HG02981 (cell line): ENCODE results near the gene WWOX.
A peak's percentile ranks its signal among the peaks of the same experiment; 100 is the strongest.

Experiments used
- ATAC-seq: cut with Tn5 transposase; IDR thresholded peaks from one replicate; pipeline ENCODE4 v1.9.1; 2021; ENCODE audit warnings: mild to moderate bottlenecking, moderate library complexity; ENCODE audit not compliant: unreplicated experiment

The WWOX gene

GRCh38 chr16:78102865-78103264 is 3.4 kb downstream of the WWOX start:
- no peak for ATAC-seq

GRCh38 chr16:78105517-78105916 is 6.1 kb downstream of the WWOX start:
- no peak for ATAC-seq

GRCh38 chr16:78106686-78107085 is 7.2 kb downstream of the WWOX start:
- ATAC-seq = no peak

GRCh38 chr16:78108451-78108850 is 9.0 kb downstream of the WWOX start:
- ATAC-seq = no peak

GRCh38 chr16:78113258-78113657 is 13.8 kb downstream of the WWOX start:
- ATAC-seq = no peak

GRCh38 chr16:78115659-78116058 is 16.2 kb downstream of the WWOX start:
- no peak for ATAC-seq

GRCh38 chr16:78116946-78117345 is 17.5 kb downstream of the WWOX start:
- no peak for ATAC-seq

- ATAC-seq = no peak
Observed at GRCh38 chr16:78117391-78117790, 17.9 kb downstream of the WWOX start.

- no peak for ATAC-seq
Observed at GRCh38 chr16:78118469-78119025, 19.1 kb downstream of the WWOX start.

GRCh38 chr16:78122774-78123315 is 23.4 kb downstream of the WWOX start:
- ATAC-seq = peak; percentile 78

- ATAC-seq = no peak
Observed at GRCh38 chr16:78125112-78125844, 25.8 kb downstream of the WWOX start.

- no peak for ATAC-seq
Observed at GRCh38 chr16:78126662-78127061, 27.2 kb downstream of the WWOX start.

GRCh38 chr16:78127130-78127529 is 27.7 kb downstream of the WWOX start:
- ATAC-seq = no peak

- no peak for ATAC-seq
Observed at GRCh38 chr16:78128913-78129312, 29.5 kb downstream of the WWOX start.

GRCh38 chr16:78129349-78129748 is 29.9 kb downstream of the WWOX start:
- no peak for ATAC-seq

GRCh38 chr16:78130083-78130608 is 30.7 kb downstream of the WWOX start:
- ATAC-seq = no peak

- ATAC-seq = no peak
Observed at GRCh38 chr16:78130950-78131349, 31.5 kb downstream of the WWOX start.

- no peak for ATAC-seq
Observed at GRCh38 chr16:78133919-78134318, 34.5 kb downstream of the WWOX start.

GRCh38 chr16:78134944-78135619 is 35.6 kb downstream of the WWOX start:
- ATAC-seq = no peak

GRCh38 chr16:78137179-78137578 is 37.7 kb downstream of the WWOX start:
- no peak for ATAC-seq

- no peak for ATAC-seq
Observed at GRCh38 chr16:78137782-78138616, 38.5 kb downstream of the WWOX start.
